ENCODE results near the gene ZNF525. TPM values are rescaled to one million over a fixed set of nuclear protein-coding genes. Genes with fewer than 3 reads are reported as not detected.

ZNF525 gene
- total and polyA plus RNA-seq, 2 of the 13 experiments (the other 11 are each of a cell fraction or from before 2014, with no cell fraction given), result 3.4 to 8.7 TPM

GRCh38 chr19:53431399-53432087, 66.0 kb downstream of the ZNF525 start, which contains the start of gene ZNF761 (continued):
- TF ChIP-seq SKI (IDR thresholded peaks at IDR 0.05; ENCODE audit: partially characterized antibody) (no peak), ZNF772 (CRISPR knock-in tag; IDR thresholded peaks at IDR 0.05) (no peak), HNRNPUL1 (IDR thresholded peaks at IDR 0.05; ENCODE audit: low read depth, low read length) (no peak), GATAD2A (CRISPR knock-in tag; IDR thresholded peaks at IDR 0.05) (no peak), GTF3A (CRISPR knock-in tag; conservative IDR thresholded peaks at IDR 0.05) (no peak), PLSCR1 (CRISPR knock-in tag; IDR thresholded peaks at IDR 0.05; ENCODE audit: borderline replicate concordance) (no peak), NR2F6 (IDR thresholded peaks at IDR 0.05) (no peak), NR2F6 (CRISPR knock-in tag; IDR thresholded peaks at IDR 0.05) (no peak), ZNF687 (CRISPR knock-in tag; IDR thresholded peaks at IDR 0.05) (peak; percentile 85), ZMYM4 (CRISPR knock-in tag; IDR thresholded peaks at IDR 0.05) (peak; percentile 57), FOXM1 (CRISPR knock-in tag; IDR thresholded peaks at IDR 0.05) (no peak), SRSF1 (optimal IDR thresholded peaks at IDR 0.05; ENCODE audit: low read depth, low read length) (no peak), KDM5B (CRISPR knock-in tag; IDR thresholded peaks at IDR 0.05; ENCODE audit: borderline replicate concordance) (peak; percentile 52; the same call in 1 of the 2 replicates), FOXA3 (CRISPR knock-in tag; IDR thresholded peaks at IDR 0.05) (0 out of 2 replicates have a peak, but pooled peaks have one; percentile 12), SRY (CRISPR knock-in tag; IDR thresholded peaks at IDR 0.05) (no peak), ZSCAN22 (CRISPR knock-in tag; IDR thresholded peaks at IDR 0.05) (no peak), CREB3 (CRISPR knock-in tag; IDR thresholded peaks at IDR 0.05) (no peak), ZNF143 (CRISPR knock-in tag; IDR thresholded peaks at IDR 0.05) (0 out of 2 replicates have a peak, but pooled peaks have one; percentile 15), SETDB1 (CRISPR knock-in tag; IDR thresholded peaks at IDR 0.05; ENCODE audit: borderline replicate concordance) (no peak), ZEB1 (IDR thresholded peaks at IDR 0.05; ENCODE audit: insufficient replicate concordance, low read depth) (peak; percentile 74), TCF7L2 (IDR thresholded peaks at IDR 0.05; ENCODE audit: low read depth, low read length) (no peak), ZNF34 (CRISPR knock-in tag; IDR thresholded peaks at IDR 0.05; ENCODE audit: borderline replicate concordance) (no peak), CHD2 (IDR thresholded peaks at IDR 0.05; ENCODE audit: low read depth, low read length) (no peak), LRRFIP1 (CRISPR knock-in tag; conservative IDR thresholded peaks at IDR 0.05) (no peak)

Data from HepG2 (cell line).